NCI-H187 treated with DMSO at 0.1 percent for 48 hours (cell line): ENCODE results near the gene FAM110C.
A peak's percentile ranks its signal among the peaks of the same experiment; 100 is the strongest.
"Not testable (repeated sequence)": the region's sequence is repeated elsewhere in the genome, so short reads cannot be mapped to it uniquely, and the experiment has no call there.

Experiments used
- DNase-seq: peaks from one replicate; lab custom pipeline; 2025; lab: John Stamatoyannopoulos, UW

FAM110C gene

GRCh38 chr2:42788-43187, 3.5 kb downstream of the FAM110C start:
- no peak for DNase-seq

GRCh38 chr2:40465-40864, 5.8 kb downstream of the FAM110C start:
- DNase-seq, result no peak

- DNase-seq, result no peak
Observed at GRCh38 chr2:38155-38554, 8.2 kb downstream of the FAM110C start.

DNA sequence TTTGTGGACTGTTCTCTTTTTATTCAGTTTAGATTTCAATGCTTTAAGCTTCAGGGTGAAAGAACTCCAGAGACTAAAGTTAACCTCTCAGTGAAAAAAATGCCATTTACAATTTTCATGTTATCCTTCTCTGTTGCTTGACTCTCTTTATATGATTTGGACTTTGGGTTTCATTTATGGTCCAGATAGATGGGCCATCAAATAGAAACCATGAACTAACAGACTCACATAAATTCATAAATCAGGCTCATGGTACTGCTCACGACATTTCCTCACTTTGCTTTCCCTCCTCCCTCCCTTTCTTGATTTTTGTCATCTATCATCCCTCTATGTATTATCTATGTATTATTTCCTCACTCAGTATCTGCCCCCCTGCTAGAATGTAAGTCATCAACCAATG, 10.0 kb downstream of the FAM110C start:
- DNase-seq, result no peak

GRCh38 chr2:35852-36251, 10.5 kb downstream of the FAM110C start:
- DNase-seq, result peak; percentile 96

- no peak for DNase-seq
Observed at GRCh38 chr2:33620-34019, 12.7 kb downstream of the FAM110C start.

DNA sequence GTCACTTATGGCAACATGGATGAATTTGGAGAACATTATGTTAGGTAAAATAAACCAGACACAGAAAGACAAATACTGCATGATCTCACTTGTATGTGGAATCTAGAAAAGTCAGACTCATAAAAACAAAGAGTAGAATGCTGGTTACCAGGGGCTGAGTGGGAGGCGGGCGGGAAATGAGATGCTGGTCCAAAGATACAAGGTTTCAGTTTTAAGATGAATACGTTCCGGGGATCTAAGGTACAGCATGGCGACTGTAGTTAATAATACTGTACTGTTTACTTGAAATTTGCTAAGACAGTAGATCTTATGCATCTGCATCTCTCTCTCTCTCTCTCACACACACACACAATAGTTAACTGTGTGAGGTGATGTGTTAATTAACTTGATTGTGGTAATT, 14.2 kb downstream of the FAM110C start:
- DNase-seq, result no peak

GRCh38 chr2:29253-29652, 17.1 kb downstream of the FAM110C start:
- DNase-seq, result no peak

- DNase-seq, result no peak
Observed at GRCh38 chr2:28406-28975, 17.8 kb downstream of the FAM110C start.

DNA sequence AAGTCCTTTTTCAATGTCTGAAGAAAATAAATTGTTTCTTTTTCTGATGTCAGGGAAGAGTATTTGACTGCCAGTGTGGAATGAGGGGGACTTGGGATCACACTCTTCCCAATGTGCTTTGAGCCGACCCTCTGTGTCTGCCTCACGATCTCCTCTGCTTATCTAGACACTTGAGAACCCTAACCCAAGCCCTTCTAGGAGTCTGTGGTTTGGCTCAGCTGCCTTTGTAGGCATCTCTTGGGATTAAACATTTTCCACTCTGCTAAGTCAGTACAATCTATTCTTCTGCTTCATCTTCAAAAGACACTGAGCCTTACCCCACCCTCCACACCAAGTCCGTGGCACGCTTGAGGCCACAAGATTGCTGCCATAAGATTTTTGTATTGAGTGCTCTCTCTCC, 19.4 kb downstream of the FAM110C start:
- DNase-seq, result no peak

DNA sequence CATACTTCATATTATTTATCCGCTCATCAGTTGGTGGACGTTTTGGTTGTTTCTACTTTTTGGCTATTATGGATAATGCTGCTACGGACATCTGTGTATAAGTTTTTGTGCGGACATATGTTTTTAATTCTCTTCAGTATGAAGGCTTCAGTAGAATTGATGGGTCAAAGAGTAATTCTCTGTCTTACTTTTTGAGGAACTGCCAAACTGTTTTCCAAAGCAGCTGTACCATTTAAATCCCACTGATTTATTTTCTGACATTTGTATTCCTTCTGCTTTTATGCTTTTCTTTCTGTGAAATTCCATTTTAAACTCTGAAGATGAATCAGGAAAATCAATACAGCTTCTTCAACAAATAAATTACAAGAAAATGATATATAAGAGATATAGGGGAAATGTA, 20.8 kb downstream of the FAM110C start:
- no peak for DNase-seq

DNA sequence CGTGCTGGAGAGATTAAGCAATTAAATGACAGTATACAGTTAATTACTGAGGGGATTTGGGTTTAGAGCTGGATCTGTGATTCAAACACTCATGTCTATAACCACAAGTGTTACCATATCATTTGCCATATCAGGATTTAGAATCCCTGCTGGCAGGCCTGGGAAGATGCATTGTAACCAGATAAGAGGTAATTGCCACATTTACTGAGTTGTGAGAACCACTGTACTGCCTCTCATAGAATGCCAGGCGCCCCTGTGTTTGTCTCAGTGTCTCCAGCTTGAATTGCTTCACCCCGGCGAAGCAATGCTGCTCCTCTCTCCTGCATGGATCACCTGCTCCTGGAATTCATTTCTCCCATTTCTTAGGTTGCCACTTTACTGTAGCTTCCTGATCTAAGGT, 21.7 kb downstream of the FAM110C start:
- not testable (repeated sequence) for DNase-seq

DNA sequence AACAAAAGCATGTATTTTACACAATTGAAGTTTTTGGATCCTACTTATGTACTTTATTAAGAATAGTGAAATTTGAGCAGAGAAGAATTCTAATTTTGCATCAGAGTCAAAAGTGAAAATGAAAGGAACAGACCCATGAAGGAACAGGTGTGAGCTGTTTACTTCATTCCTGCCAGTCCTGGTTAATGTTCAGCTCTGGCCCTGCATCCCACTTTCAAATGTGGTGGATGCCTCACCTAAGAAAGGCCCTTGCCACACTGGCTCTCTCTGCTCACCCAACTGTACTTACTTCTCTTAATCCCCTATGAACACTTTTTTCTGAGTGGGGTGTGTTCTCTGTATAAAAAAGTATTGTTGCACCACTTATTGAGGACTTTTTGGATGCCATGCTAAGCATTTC, 22.2 kb downstream of the FAM110C start:
- no peak for DNase-seq

- DNase-seq, result no peak
Observed at GRCh38 chr2:23283-23682, 23.0 kb downstream of the FAM110C start.

DNA sequence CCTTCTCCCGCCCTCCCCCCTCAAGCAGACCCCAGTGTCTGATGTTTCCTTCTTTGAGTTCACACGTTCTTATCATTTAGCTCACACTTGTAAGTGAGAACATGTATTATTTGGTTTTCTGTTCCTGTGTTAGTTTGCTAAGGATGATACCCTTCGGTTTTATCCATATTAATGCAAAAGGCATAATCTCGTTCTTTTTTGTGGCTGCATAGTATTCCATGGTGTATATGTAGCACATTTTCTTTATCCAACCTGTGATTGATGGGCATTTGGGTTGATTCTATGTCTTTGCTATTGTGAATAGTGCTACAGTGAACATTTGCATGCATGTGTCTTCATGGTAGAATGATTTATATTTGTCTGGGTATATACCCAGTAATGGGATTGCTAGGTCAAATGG, 24.1 kb downstream of the FAM110C start:
- not testable (repeated sequence) for DNase-seq

DNA sequence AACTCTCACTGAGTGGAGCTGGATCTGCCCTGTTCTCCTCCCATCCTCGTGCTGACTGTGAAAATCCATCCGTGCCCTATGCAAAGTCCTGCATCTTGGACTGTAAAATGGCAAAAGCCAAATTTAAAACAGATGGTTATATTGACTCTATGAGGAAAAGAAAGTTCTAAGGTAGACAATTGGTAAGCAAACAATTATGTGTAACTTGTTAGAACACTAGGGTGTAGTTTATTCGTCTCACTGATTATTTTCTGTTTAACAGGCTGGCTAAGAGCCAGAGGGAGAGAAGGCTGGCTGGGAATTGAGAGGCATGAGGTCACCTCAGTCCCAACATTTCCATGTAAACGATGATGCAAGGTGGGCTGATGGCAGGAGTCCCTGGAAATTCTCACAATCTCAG, 26.0 kb downstream of the FAM110C start:
- DNase-seq, result not testable (repeated sequence)

GRCh38 chr2:19505-19904, 26.8 kb downstream of the FAM110C start:
- no peak for DNase-seq

DNA sequence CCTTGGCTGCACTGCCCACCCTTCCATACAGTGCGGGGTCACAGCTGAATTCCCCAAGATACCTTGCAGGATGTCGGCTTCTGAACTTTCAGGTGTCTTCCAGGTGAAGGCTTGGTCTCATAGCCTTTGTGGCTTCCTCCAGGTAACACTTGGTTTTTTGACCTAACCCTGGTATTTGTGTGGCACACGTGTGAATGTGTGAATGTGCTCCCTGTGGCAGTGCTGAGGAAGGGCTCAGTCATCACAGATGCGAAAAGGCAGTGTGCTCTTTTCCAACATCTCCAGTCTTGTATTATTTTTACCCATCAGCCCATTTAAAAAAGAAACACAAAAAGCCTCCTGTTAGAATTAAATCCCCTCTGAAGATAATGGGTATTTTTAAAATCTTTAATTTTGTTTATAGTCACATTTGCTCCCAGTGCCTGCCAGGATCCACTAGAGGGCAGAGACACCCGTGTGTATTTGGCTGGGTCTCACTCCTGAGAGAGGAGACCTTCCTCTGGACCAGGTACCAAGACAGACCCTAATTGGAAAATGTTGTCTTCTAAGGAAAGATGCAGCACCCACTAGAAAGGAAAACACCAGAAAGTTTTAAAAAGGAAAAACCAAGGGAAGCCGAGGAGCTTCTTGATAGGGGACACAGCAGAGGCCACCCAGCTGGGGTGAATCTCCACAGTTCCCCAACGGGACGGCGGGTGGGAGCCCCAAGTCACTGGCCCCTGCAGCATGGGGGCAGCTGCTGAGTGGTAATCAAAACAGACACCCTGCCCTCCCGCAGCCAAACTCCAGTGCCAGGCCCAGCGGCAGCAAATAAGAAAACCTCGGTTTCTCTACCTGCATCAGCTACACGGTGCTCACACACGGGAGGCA, 27.7 kb downstream of the FAM110C start:
- DNase-seq, result no peak

- not testable (repeated sequence) for DNase-seq
Observed at GRCh38 chr2:15916-16315, 30.4 kb downstream of the FAM110C start.

DNA sequence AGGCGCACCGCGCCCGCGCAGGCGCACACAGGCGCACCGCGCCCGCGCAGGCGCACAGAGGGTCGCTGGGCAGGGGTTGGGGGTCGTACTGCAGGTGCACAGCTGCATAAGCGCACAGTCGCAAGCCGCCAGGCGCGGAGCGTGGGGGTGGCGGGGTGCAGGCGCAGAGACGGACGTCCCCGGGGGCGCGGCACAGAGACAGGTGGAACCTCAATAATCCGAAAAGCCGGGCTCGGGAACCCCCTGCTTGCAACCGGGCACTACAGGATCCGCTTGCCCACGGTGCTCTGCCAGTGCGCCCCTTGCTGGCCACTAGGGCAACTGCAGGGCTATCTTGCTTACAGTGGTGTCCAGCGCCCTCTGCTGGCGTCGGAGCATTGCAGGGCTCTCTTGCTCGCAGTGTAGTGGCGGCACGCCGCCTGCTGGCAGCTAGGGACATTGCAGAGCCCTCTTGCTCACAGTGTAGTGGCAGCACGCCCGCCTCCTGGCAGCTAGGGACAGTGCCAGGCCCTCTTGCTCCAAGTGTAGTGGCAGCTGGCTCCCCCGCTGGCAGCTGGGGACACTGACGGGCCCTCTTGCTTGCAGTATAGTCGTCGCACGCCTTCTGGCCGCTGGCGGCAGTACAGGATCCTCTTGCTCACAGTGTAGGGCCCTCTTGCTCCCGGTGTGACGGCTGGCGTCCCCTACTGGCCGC, 34.9 kb downstream of the FAM110C start:
- DNase-seq, result no peak

DNA sequence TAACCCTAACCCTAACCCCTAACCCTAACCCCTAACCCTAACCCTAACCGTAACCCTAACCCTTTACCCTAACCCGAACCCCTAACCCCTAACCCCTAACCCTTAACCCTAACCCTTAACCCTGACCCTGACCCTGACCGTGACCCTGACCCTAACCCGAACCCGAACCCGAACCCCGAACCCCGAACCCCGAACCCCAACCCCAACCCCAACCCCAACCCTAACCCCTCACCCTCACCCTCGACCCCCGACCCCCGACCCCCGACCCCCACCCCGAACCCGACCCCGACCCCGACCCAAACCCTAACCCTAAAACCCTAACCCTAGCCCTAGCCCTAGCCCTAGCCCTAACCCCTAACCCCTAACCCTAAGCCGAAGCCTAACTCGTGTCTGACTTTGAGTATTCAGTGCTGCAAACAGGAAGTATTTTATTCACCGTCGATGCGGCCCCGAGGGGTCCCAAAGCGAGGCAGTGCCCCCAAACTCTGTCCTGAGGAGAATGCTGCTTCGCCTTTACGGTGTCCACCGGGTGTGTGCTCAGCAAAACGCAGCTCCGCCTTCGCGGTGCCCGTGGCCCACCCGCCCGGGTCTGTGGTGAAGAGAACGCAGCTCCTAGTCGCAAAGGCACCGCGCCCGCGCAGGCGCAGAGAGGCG, 36.0 kb downstream of the FAM110C start:
- no peak for DNase-seq
